Brain pericyte (primary cell): Measurements from ENCODE around the gene C13orf42.
A peak's percentile ranks its signal among the peaks of the same experiment; 100 is the strongest.
"Not testable (repeated sequence)": the region's sequence is repeated elsewhere in the genome, so short reads cannot be mapped to it uniquely, and the experiment has no call there.

Experiments used
- DNase-seq: peaks from one replicate; pipeline ENCODE4 v3.0.0-alpha.2; 2012; ENCODE audit warnings: low read depth, low spot score

Gene C13orf42

DNA sequence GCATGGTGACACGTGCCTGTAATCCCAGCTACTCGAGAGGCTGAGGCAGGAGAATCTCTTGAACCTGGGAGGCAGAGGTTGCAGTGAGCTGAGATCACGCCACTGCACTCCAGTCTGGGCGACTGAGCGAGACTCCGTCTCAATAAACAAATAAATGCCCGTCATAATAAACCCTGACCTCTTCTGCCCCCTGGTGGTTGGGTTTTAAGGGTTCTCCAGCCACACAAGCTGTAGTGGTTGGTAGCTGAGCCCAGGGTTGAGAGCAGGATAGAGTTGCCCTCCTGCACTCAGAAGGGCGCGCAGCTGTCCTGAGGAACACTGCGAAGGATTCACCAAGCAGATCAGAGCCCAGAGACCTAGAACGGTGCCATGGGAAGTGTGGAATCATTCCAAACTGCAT lies 9.8 kb upstream of the C13orf42 start:
- not testable (repeated sequence) for DNase-seq

DNA sequence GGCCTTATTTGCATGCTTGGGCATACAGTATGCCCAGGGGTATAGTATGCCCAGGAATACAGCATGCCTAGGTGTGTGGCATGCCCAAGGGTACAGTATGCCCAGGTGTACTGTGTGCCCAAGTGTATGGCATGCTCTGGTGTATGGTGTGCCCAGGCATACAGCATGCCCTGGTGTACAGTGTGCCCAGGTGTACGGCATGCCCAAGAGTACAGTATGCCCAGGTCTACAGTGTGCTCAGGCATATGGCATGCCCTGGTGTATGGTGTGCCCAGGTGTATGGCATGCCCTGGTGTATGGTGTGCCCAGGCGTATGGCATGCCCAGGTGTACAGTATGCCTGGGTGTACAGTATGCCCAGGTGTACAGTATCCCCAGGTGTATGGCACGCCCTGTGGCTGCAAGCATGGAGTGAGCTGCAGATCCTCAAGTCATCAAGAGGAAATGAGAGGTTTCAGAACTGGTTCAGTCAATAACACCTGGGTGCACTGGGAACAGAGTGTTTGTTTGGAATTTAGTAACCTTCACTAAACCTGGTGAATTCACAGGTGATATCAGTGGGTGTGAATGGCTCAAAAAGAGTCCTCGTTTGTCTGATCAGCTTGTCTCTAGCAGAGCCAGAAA lies 7.8 kb upstream of the C13orf42 start:
- no peak for DNase-seq

DNA sequence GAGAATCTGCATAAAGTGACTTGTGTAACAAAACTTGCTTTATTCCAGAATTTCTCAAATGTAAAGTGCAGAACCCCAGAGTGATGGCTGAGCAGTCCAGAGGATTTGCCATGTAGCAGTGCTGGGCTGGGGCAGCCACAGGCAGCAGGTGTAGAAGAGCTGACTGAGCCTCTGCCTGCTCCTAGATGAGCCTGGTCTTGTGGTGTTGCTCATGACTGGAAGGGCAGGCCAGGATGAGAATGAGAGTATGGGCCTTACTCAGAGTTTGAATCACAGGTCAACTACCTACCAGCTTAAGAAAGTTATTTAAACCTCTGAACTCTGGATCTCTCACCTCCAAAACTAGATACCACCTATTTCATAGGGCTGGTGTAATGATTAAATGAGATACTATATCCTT lies 2.9 kb upstream of the C13orf42 start:
- no peak for DNase-seq

DNA sequence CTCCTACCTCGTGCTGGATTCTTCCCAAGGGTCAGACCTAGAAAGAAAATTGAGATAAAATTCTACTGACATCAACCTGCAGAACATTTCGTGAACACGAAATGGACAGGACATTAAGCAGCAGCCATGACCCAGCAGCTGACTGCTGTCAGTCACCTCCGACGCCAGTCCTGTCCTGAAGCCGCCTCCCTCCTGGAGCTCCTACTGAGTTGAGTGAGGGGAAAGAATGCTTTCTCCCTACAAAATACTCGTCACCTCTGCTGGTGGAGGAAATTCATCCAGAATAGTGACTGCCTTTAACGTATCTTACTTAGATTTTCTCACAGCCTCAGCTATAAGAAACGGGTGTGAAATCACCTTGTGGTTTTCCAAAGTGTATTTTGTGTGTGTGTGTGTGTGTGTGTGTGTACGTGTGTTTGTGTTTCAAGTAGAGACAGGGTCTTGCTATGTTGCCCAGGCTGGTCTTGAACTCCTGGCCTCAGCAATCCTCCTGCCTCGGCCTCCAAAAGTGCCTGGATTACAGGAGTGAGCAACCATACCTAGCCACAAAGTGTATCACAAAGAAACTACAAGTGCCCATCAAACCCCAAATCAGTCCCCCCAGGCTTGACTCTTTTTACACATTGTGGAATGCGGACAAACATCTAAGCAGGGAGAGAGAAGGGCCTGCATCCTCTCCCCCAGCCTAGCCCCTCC lies 2.3 kb upstream of the C13orf42 start:
- no peak for DNase-seq

DNA sequence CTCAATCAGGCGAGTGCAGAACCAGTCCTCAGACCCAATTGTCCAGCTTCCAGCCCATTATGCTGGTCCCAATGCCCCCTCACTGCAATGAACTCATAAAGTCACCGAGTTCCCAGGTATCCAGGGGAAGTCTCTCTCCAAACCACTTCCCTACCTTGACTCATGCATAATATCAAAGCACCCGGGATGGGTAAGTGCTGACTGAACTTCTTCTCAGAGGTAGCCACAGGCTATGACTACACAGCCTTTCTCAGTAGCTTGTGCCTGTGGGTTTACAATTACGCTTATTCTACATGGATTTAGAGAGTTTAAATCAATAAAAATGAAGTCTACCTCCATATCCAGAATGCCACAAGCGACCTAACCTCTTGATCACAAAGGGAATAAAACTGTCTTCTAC lies 1.7 kb upstream of the C13orf42 start:
- no peak for DNase-seq

DNA sequence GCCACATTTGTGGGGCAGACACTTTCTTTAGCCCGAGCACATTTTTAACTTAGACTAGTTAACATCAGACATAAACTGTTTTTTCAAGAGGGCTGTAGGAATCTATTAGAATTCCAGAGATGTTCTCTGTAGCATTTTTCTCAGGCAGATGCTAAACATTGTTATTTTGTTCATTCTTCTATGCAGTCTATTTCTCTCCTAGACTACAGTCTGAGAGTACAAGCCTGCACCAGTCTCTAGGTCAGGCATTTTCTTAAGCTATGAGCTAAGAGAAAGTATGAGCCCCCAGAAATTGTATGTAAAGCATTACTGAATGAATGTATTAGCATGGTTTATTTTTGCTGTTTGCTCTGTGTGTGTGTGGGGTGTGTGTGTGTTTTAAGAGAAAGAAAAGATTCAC lies 923 bp upstream of the C13orf42 start:
- DNase-seq = no peak

DNA sequence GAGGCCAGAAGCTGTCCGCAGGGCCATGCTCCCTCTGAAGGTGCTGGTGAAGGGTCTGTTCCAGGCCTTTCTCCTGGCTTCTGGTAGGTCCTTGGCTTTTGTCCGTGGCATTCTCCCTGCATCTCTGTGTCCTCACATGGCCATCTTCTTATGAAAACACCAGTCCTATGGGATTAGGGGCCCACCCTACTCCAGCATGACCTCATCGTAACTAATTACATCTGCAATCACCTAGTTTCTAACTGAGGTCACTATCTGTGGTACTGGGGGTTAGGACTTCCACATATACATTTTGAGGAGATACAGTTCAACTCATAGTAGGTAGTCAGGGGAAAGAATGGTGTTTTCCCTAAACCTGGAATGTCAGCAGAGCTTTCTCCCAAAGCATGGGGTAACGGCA lies 3.1 kb downstream of the C13orf42 start:
- no peak for DNase-seq

DNA sequence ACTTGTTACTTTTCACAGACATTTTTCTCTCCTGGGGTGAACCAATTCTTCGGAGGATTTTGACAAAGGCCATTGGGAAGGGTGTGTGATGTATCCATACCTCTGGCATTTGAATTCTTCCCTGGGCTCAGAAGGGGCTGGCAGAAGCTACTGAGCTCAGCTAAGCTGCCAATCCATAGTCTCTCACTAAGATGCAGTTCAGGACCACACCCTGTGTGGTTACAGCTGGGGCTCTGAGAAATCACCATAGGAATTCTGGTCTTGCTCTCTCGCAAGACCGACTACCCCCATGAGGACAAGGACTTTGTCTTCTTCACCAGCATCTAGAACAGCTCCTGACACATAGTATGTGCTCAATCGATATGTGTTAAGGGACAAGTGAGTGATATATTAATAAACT lies 6.0 kb downstream of the C13orf42 start:
- DNase-seq = no peak

DNA sequence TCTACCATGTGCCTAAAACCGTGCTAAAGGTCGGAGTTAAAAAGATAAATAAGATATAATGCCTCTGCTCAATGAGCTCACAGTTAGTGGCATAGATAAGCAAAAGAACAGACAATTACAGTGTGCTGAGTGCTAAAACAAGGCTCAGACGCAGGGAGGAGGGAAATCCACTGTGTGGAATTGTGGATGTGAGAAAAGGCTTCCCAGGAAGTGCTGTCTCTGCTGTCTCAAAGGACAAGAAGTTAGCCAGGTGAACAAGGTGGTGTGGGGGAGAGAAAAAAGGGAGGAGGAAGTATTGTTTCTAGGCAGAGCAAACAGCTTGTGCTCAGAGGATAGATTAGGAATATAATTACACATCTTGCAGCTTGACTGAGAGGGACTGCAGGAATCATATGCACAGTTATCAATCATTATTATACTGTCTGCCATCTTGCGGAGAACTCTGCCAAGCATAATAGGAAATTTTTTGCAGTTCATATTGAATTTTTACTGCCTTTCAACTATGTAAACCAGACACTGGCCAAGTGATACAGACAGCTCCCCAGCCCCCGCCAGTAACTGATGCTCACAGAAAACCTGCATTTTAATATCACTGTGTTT lies 9.3 kb downstream of the C13orf42 start:
- no peak for DNase-seq

DNA sequence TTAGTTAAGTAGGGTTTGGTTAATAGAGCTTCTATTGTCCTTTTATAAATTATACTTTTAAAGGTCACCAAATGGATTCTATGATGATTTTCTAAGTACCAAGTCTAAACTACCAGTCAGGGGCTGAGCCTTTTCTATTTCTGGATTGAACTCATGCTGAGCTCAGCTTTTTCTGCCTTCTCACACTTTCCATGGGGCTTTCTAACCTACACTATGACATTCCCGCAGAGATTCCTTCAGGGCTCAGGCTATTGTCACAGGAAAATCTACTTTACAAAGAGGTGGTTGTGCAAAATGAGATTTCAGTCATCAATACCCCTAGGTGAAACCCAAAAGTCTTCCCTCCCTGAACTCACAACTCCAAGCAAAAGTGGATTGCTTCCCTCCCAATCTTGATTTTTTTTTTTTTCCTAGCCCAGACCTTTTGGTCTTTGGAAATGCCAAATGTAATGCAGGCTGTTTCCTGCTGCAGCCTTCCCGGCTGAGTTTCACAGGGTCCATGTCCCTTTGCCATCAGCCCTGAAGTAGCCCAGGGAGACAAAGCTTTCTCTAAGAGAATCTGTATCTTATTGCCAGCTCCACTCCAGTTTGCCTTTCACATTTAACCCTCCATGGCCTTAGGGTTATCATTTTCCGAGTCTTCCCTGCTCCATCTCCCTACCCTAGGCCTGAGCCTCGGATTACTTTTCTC lies 13.6 kb downstream of the C13orf42 start:
- DNase-seq = no peak

DNA sequence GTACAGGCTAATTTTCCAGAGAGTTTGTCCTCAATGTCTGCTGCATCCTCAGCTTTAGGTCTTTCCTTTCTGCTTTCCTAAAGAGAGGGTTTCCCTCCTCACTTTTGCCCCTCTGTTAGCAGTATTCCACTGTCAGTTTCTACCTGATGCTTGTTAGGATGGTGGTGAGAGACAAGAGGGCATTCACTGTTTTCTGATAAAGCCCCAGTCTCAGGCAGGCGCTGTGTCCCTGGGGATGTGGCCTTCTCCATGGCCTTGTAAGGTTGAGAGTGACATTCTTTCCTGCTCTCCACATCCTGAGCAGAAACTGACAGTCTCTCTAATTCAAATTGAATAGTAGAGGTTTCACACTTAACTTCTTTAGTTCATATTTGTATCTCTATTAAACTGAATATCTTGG lies 14.9 kb downstream of the C13orf42 start:
- no peak for DNase-seq

DNA sequence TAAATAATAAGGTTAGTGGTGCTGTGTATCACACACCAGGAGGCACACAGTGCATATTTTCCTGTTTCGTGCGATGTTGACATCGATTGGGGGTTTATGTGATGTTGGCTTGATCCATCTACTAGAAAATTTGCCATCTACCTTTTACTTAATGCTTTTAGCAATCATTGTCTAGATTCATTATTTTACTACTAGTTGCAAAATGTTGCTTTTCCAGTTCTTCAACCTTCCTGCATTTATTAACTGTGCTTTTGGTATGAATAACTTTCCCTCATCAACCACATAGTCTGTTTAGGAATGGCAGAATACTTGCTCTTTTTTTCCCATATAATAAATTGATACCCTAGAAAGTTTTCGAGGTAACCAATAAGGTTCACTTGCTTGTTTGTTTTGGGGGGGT lies 17.5 kb downstream of the C13orf42 start:
- DNase-seq = no peak

DNA sequence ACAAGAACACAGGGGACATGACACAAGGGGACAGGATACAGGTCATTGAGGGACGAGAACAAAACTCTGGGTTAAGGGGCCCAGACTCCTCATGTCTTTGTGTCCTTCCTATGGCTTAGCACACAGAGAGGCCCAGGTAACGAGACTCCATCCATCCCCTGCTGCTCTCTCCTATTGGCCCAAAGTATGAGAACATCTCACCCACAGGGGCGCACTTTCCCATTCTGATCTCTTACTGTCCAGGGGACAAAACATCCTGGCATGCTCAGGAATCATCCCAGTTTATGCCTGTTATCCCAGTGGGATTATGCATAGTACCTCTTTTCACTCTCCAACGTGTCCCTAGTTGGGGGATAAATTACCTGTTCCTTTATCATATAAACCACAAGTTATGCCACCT lies 19.2 kb downstream of the C13orf42 start:
- DNase-seq = no peak

DNA sequence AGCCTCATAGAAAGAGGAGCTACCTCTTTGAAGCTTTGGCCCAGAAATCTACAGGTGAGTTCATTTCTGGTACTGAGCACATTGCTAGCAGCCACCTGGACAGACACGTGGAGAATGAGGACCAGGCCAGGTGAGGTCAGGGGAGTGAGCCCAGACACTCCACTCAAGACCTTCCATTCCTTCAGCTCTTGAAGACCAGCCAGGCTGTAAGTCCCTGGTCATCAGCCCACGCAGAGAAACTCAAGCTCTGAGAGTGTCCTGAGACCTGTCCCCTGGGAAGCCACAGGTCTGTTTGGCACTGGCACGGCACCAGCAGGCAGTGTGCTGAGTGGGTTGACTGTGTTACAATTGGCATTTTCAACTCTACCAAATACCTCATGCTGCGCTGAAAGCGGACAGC lies 27.4 kb downstream of the C13orf42 start:
- DNase-seq = no peak

DNA sequence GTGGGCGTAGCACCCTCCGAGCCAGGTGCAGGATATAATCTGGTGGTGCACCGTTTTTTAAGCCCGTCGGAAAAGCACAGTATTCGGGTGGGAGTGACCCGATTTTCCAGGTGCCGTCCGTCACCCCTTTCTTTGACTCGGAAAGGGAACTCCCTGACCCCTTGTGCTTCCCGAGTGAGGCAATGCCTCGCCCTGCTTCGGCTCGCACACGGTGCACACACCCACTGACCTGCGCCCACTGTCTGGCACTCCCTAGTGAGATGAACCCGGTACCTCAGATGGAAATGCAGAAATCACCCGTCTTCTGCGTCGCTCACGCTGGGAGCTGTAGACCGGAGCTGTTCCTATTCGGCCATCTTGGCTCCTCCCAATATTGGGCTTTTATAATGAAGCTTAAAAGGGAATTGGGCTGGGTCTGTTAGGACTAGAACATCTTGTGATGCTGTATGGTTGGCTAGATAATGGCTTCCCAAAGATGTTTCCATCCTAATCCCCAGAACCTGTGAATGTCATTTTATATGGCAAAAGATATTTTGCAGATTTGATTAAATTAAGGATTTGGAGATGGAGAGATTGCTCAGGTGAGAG lies 30.5 kb downstream of the C13orf42 start:
- DNase-seq = not testable (repeated sequence)

DNA sequence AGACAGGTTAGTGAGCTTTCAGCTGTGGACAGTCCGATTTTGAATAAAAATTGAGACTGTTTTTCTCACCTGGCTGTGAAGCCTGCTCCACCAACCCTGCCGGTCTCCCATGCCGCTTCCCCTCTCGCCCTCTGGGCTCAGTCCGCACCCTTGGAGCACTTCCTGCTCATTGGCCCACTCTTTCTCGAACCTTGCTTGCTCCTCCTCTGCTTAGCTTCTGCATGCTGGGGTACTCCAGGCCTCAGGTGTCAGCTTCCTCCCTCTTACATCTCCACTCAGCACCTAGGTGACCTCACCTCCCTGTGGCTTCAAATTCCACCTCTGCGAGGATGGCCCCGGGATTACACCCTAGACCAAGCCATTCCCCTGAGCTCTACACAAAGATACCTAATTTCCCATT lies 39.6 kb downstream of the C13orf42 start:
- DNase-seq = no peak

DNA sequence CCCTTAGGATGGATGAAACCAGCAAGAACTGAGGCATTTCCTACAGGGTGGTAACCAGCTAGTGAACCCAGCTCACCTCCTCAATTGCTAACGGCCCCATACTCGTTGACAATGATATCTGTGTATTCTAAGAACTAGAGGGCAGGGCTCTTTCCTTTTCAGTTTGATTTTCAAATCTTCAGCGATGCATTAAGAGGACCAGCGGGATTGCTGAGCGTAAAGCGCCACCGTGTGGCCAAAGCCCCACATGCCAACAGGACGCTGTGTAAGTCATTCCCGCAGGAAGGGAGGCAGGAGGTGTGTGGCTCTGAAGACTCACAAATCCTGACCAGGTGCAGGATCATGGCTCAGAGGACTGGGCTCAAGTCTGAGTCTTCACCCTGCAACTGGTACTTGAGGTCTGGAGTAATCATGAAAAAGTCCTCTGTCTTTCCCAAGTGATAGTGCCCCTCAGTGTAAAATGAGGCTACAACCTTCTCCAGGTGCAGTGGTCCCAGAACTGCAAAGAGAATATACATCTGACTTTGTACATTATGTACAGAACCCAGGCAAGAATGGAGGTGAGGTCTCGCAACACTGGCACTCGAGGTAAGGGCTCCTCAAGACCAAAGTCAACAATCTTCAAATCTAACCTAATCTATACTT lies 40.9 kb downstream of the C13orf42 start:
- DNase-seq = peak; percentile 59

DNA sequence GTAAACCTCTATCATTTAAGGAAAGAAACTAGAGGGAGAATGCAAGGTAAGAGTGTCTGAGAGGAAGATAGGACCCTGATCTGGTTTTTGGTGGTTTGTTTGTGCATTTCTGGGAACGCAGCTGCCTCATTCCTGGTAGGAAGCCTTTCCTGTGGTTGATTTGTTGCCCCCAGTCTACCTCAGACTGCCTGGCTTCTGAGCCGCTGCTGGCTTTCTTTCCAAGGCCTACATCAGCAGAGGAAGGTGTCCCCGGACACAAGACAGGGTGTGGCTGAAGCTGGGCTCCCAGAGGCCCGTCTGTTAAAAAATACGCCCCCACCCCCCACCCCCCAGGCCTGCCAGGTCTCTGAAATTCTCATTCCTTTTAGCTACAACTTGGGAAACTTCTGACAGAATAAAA lies 42.6 kb downstream of the C13orf42 start:
- no peak for DNase-seq

DNA sequence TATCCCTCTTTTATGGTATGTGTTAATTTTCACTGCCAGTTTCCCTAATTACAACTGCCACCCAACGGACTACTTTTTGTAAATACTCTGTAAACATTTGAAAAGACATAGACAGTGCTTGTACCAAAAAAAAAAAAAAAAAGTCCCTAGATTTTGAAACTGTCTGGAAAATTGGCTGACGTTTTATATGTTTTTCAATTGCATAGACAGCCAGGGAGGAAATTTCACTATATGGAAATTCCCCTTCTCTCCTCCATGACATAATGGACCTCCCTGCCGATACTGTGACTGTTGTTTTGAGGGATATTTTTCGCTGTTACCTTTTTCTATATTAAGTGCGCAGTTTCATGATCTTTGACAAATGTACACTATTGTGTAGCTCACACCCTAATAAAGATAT lies 43.4 kb downstream of the C13orf42 start:
- no peak for DNase-seq

DNA sequence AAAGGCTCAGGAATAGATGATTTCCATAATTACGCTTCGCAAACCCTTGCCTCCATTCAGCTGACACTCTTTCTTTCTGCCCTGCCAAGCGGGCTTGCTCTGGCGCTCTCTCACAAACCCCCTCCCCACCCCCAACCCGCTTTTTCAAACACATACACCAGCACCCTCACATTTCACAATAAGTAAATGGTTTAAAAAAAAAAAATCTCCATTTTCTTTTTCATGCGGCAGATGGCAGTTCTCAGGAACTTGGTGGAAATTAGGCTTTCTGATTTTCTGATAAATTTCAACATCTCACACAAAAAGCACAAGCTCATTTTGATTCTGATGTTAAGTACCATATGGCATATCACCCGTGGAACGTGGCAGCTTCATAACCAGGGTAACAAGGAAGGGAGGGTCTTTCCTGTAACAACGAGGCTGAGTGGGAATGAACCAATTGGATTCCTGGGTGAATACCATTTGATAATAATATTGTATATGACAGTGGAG lies 43.8 kb downstream of the C13orf42 start:
- no peak for DNase-seq

DNA sequence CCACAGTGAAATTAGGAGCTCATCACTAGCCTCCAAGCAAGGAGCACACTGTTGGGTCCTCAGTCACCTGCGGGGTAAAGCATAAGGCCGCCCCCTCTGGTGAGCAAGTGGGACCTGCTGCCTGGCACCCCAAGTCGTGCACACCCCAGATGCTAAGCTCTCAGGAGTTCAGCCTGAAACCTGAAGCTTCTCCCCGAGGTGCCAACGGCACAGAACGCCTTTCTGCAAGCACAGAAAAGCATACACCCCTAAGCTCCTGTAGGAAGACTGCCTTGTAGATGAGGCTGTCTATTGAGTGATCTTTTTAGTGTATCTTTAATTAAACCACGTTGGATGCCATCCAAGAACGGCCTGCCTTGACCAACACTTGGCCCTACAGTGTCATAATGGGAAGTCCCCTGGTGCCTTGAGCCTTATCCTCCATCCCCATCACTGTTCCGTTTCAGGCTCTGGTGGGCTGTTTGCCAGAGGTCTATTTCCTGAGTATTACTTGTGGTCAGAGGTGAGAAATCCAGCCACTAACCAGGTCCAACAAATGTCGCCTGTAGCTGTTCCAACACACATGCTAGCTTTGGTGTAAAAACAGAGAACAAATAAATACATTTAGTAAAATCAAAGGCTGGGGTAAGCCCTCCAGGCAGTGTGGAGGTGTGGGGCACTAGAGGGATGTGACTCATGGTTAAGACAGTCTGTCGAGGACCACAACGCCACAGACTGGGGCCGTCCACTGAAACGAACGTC lies 44.8 kb downstream of the C13orf42 start:
- no peak for DNase-seq
